Suppressor macrophage treated with lipopolysaccharide for 4 hours (primary cell): ENCODE data around the gene PDE4B.
A peak's percentile ranks its signal among the peaks of the same experiment; 100 is the strongest.

Source experiments
- DNase-seq: peaks from one replicate; pipeline ENCODE4 v3.0.0-alpha.2; 2020

PDE4B gene

DNA sequence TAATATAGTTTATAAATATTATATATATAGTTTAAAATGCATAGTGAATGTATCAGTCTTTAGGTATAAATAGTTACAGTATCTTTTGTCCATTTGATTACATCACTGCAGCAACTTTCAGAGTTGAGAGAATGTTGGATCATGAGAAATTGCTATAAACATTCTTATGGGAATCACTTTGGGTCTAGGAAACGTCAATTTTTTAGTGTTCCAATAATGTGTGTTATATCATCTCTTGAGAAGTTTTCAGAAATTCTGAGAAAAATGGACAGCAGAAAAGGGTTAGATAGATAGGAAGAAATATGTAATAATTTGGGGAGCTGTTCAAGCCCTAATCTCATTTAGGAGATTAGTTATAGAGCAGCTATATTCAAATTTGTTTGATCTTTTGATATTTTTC lies 556.1 kb downstream of the PDE4B start:
- DNase-seq = no peak

DNA sequence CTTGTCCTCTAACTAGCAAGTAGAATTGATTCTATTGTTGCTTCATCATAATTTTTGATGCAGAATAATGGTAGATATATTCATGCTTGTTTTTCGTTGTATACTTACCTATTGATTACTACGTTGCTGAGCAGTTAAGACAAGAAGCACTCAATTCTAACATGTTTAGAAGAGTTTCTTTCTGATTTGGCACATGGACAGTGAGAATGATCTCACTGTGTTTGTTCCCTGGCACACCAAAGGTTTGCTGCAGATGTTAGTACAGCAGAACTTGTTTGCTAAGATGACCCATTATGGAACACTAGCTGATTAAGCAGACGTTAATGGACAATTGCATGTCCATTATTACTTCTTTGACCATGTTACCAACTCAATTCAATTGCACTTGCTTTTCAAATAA lies 556.5 kb downstream of the PDE4B start:
- no peak for DNase-seq

DNA sequence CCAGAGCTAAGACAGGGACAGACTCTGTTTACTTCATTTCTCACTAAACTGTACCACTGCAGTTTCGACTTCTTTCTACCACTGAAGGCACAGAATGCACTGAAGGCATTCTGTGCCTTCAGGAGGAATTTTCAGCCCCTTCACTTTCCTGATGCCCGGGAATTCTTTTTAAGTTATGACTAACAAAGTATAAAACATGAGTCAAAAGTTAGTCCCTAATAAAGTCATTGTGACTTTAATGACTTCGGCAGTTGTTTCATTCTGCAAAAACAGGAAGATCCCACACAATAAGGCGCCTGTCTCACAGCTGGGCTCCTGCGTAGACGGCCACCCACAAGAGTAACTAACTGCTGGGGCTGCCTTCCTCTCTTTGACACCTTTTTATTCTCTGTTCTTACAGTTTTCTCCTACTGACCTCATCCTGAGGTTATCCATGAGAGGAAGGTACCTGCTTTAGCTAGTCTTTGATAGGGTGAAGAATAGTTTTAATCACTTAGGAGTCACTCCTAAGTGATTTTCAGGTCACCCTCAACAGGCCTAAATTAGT lies 557.4 kb downstream of the PDE4B start:
- peak; percentile 91 for DNase-seq

DNA sequence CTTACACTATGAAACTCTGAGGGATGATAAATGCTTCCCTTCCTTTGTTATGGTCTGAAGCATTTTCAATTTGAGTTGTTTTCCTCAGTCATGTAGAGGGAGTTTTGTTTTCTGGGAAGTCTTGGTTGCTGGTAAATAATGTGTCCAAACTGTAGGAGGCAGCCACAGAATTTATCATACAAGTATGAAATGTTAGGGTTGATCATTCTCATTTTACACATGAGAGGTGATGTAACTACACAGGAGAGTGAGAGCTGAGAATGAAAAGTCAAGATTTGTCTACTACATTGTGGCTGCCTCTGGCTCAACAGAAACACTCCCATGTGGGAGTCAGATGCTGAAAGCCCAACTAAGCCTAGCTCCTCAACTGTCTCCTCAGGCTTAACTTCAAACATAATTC lies 558.8 kb downstream of the PDE4B start:
- DNase-seq = peak; percentile 87

DNA sequence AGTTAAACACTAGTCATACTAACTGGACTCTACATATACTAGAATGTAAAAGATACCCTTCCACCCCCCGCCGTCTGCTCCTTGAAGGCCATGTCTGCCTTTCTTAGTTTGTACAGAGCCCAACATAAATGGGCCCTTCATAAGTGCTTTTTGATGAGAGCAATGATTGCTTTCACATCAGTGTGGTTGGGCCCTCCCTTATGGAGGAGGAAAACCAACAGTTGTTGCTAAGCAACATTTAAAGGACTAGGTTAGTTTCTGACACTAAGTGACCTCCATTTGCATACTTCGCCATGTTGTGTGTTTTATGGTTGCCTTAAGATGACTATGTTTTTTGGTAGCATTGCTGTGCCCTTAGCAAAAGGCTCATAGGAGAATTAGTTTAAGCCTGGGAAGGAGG lies 559.2 kb downstream of the PDE4B start:
- no peak for DNase-seq

DNA sequence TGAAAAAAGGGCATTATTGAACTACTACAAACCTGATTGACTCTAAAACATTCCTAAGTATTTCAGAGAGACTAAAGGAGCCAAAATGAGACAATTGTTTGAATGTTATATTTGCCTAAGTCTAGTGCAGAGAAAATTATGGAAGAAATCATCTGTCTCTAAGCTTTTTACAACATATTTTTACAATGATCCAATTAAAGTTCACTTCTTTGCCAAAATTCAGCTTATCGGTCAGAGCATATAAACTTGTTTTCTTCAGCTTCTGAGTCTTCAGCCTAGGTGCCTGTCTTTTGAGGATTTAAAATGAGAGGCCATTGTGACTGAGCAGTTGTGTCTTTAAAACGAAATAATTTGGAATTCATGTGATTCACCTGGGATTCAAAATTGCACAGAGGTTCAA lies 560.1 kb downstream of the PDE4B start:
- DNase-seq = no peak

DNA sequence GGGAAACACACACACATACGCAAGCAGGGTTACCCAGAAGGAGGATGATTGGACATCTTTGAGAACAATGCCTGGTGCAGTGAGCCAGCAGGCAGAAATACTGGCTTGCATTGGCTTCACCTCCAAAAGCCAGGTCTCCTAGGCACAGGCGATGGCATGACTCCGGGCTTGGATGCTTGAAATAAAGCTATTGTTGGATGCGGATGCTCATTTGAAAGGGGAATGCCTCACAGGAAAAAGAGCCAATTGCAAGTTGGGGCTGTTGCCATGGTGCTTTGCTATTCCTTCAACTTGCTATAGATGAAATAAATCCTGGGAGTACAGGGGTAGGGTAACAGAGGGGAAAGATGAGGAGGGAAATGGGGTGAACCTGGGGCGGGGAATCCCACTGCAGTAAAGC lies 560.6 kb downstream of the PDE4B start:
- DNase-seq = no peak

DNA sequence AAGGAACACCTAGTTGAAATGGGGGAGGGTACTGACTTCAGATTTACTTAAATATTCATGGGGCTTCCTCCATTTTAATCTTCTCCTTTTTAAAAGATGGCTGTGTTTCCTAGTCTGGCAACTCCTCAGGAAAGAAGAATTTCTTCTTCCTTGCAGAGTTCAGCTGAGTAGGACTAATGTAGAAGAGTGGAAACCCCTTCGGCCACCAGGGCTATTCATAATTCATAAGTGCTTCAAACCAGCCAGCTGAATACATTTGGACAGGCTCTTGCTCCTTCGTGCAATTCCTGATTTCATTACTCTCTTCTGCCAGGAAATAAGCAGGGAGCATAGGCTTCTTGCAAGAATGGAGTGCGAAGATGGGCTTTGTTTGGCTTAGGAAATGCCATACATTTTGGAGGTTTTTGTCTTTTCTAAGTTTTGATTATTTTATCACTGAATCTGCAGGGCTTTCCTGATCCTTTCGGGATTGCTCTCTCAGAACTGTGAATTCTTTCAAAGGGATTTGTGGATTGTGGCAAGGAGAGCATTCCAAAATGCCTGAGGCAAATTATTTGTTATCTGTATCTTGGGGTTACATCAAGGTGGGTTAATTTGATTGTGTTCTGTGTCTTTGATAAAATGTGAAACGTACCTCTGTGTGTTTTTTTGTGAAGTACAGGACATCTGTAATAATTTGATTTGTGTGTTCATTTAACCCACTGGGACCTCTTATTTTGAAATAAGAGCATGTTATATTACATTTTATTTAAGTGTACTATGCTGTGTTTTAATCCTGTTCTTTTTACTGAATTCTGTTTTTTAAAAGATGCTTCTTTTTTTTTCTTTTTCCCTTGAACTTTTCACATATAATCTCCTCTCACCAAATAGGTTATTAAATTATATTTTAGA lies 561.9 kb downstream of the PDE4B start:
- DNase-seq = no peak

DNA sequence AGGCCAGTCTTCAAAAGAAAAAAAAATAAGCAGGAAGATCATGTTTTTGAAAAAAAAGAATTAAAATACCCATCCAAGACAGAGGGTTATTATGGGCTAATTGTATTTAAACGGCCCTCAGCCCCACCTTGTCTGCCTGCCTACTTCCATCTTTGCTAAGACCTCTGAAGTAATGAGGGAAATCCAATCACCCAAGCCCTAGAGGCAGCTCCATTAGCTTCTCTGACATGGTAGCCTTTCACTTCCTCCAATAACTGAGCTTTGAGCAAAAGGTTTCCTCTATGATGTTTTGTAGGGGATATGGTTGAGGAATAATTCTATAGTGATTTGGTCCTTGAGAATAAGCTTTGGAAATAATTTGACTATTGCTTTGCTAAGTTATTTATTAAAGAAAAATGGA lies 563.1 kb downstream of the PDE4B start:
- no peak for DNase-seq

DNA sequence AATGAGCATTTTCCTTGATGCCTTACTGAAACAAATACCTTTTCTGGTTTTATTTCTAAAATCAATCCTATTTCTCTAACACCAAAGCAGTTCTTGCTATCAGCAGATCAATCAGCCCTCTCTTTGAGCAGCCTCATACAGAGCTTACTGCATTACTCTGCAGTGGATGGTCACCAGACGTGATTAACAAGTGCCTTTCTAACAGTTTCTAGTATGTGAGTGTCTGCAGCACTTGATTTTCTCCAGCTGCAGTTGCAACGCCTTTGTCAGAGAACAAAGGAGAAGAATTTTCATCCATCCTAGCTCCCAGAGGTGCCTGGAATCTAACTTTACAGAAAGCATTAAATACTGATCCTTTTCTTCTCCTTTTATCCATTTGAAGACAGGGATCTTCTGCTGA lies 563.9 kb downstream of the PDE4B start:
- DNase-seq = no peak

DNA sequence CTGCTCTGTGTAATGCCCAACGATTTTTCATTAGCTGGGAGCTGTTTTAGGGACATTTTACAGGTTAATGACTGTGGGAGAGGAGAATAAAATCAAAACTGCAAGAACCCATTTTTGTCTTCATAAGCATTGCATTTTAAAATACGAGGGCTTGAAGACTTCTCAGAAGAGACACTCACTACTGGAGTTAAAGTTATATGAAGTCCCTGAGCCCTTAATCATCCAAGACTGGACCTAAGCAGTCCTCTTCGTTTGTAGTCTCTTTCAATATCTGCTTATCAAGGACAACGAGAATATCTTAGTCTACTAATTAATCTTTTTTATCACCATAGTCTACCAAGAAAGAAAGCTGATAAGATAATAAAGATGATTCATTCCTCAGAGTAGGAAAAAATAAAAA lies 564.3 kb downstream of the PDE4B start:
- no peak for DNase-seq

DNA sequence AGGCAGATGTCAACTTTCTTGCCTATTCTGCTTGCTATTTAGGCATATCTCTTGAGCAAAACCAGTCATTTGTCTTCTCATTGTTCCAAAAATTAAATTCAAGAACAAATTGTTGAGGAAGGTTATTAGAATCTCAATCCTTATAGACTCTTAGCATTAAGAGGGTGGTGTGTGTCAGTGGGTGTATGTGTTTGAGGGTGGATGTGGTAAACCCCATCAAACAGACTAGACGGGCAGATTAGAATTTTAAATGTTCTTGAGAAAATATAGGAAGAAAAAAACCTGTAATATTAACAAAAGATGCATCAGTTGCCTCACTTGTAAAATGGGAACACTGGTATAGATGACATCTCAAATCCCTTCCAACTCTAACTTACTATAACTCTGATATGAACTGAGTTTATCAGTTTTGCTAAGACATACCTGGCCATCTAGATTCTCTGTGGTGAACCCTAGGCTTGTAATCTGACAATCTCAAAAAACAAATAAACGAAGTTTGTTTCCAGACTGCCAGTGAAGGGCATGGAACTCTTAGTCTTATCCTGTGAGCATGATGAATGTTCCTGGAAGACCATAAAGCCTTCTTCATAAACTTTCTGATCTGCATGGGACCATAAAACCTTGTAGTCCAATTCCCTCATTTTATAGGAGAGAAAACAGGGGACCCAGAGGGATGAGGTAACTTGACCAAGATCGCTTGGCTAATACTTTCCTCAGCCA lies 564.9 kb downstream of the PDE4B start:
- DNase-seq = no peak

DNA sequence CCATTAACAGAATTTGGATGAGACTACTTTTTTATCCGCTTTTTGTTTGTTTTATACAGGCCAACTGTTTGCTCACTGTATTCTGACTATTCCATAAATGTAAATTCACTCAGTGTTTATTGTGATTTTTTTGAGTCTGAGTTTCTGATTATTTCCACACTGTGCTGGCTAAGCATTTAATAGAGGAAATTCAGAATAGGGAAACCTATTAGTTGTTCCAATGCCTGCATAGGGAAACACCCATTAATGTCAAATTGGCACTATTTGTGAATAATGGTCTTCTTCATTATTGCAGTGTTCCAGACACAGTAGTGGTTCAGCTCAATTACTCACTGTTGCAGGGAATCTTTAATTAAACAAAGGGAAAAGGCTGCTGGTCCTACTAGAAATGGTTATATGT lies 566.6 kb downstream of the PDE4B start:
- no peak for DNase-seq

DNA sequence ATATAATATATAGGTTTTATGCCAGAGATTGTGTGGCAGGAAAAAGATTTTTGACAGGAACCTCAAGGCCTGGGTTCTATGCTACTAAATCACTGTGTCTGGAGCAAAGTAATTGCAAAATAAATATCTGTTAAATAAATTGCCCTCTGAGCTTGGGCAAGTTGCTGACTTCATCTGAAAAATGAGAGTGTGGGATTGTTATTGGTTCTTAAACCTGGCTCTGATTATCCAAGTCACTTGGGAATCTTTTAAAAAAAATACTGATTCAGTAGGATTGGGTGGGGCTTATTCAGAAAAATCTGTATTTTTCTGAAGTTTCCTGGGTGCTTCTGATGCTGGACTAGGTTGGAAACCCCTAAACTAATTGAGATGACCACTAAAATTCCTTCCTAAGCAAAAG lies 567.1 kb downstream of the PDE4B start:
- no peak for DNase-seq

DNA sequence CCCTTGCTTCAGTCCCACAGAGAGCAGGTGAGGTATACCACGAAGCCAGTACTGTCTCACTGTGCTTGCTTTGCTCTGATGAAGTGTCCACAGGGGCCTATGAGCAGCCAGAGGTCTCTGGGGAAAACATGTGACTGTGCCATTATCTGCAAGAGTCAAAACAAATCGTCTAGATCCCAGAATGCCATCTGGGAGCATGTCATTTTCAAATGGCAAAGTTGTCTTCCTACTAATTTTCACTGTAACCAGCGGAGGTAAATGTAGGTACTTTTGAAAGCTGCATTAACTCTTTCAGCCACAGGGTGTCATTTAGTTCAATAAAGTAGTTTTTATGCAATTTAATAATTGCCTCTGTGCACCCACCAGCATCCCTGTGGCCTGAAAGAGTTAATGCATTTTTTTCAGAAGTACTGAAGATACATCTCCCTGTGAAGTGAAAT lies 567.6 kb downstream of the PDE4B start:
- DNase-seq = no peak

DNA sequence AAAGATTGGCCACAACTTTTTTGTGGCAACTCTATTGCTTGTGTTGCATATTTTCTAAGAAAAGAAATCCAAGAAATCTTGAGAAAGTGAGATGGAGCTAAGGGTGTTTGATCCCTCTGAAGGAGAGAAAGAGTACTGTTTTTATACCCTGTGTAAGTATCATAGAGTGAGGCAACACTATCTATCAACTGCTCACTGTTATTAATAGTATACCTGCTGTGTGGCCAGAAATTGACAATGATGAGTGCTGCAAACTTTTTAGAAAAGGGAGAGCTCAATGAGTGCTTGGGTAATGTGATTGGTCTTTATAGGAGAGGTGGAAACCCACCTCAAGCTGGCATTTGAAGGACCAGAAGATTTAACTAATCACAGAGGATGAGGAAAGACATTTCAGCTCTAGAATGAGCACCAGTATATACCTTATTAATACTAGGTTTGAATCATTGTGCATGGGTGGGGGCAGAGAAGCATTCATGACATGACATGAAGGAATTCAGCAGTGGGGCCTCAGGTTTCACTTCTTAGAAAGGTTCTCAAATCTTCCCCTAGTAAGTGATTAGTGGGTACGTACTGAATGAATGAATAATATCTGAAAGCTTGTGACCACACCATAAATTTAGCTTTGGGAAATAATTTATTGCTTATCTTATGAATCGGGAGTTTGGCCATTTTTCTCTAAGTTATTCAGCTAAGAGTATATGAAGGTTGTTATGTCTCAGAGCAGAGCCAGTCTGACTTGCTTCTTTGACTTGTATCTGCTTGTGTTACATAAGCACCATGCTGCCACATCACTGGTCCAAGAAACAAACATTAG lies 572.1 kb downstream of the PDE4B start:
- DNase-seq = no peak

DNA sequence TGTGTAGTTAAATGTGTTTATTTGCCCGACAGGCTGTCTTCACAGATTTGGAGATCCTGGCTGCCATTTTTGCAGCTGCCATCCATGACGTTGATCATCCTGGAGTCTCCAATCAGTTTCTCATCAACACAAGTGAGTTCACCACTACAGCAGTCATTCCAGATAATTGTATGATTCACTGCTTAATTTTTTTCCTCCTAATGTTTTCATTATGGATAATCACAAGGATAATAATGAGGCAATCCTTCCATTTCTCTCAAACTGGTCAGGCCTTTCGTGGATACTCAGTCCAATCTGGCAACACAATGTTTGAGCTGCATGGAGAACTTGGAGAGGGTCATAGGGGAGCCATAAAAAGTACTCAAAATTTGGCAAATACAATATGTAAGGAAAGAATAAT lies 572.9 kb downstream of the PDE4B start:
- DNase-seq = no peak

DNA sequence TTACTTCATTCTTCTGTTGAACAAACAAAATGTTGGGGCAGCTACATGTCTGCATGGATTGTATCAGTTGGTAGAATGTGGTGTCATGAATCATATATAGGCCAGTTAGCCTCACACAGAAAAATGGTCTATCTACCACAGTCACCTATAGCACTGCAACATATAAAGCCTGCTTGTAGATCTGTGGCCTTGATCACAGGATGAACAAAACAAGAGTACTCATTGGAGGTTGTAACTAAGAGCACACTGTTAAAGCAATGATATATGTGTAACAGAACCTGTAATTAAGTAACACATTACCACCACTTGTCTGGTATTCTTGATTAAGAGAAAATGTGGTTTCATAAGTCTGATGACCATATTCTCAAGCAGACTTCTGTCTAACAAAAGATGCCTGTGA lies 573.9 kb downstream of the PDE4B start:
- no peak for DNase-seq

DNA sequence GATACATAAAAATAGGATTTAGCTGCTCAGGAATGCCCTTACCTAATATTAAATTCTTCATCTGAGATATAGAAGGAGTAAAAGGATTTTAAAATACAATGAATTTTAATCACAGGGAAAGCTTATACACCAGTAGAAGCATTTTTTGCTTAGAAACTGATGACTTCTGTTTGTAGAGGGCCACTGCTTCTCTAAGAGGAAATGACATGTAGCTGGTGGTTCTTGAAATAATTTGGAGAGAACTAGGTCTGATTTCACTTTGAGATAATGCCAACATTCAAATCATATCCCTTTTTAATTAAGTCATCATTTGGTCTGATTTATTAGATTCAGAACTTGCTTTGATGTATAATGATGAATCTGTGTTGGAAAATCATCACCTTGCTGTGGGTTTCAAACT lies 574.7 kb downstream of the PDE4B start:
- no peak for DNase-seq

DNA sequence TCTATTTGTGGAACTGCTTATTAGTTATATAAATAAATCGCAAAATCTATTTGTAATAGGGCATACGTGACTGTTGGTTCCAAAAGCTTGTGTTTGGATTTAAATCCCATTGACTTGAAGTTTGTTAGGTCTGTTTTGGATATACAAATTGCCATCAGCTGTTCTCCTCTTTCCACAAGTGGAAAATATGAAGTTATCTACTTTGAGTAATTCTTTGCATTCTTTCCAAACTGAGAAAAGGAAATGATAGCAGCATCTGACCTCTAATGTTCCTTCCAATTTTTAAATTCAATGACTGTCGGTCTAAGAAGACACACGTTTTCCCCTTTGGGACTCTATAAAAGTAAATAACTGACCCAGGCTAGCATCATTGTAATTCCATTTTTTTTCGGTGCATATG lies 575.6 kb downstream of the PDE4B start:
- no peak for DNase-seq

DNA sequence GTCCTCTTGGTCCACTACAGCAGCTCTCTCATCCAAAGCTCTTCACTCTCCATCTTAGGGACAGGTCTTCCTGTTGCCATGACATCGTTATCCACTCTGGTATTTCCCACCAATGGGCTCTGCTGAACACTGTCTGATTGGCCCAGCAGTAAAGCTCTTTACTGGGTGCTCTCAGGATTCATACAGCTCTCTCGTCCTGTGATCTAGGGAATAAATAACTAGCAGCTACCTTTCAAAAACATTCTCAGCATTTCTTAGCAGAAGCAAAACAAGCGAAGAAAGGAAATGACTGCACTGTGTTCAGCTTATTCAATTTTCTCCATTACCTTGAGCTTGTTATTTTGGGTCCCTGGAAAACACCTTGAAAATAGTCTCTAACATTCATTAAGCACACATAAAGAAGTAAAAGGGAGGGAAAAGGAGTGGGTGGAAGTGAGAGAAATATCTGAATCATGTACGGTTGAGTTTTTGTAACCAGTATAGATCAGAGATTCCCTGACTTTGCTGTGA lies 577.8 kb downstream of the PDE4B start:
- DNase-seq = peak; percentile 64

DNA sequence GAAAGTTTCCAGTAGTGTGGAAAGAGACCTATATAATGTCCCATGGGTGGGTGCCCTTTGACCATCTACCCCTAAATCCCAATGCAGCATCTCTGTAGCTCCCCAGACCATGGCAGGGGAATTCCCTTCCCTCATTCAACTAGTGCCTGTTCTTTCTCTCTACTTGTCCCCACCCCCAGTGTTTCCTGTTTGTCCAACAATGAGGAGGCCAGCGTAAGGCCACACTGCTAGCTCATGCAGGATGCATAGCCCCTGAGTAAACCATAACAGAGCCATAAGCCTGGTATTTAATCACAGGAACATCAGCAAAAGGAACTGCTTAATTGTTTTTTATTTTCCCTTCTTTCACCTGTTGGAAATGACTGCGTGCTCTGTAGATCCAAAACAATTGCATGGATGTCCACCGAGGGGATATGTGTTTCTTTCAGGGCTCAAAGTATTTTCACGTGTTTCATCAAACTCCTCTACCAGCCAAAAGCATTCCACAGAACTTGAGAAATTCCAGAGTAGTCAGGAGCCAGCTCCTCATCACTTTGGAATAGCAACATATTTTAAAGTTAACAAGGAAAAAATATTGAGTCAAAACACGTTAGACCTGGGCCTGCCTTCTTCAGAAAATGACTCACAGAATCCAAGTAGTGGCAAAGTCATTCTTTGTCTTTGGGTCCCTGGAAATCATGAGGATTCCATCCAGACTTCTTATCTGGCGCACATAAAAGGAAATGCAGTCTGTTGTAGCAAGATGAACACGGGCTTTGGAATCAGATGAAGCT lies 578.7 kb downstream of the PDE4B start:
- peak; percentile 76 for DNase-seq
